Caco-2 (cell line): ENCODE results near the gene PPP2R2D. TPM values are rescaled to one million over a fixed set of nuclear protein-coding genes. Genes with fewer than 3 reads are reported as not detected.
"Not testable (repeated sequence)": the region's sequence is repeated elsewhere in the genome, so short reads cannot be mapped to it uniquely, and the experiment has no call there.

Experiments
- BruUV-seq: library from RNA; stranded (reverse); fragments of 400-500 nt; replicated peaks from 2 replicates; lab custom pipeline; 2021; lab: Mats Ljungman, UMichigan
- CTCF ChIA-PET: fragments of 300-600 bp; sonication (Branson Sonifier 250); formaldehyde crosslinking; loops from one replicate; lab custom pipeline; 2022; ENCODE audit warnings: antibody characterized with exemption; lab: Charles Lee
- POLR2A ChIA-PET: fragments of 300-600 bp; sonication (Branson Sonifier 250); formaldehyde crosslinking; loops from one replicate; lab custom pipeline; 2022; ENCODE audit warnings: antibody characterized with exemption; lab: Charles Lee
- DNase-seq, 2 experiments: peaks; one replicate each; pipeline versions ENCODE4 v3.0.0 to v3.0.0-alpha.2; 2020 to 2022
- H3K27me3 ChIP-seq: replicated peaks from 2 replicates; pipeline ENCODE4 v1.6.0; 2011; ENCODE audit warnings: low read length; ENCODE audit not compliant: control insufficient read depth, insufficient read depth
- H3K36me3 ChIP-seq: 2 replicates; pipeline ENCODE4 v1.5.1; 2011; ENCODE audit warnings: low read length; ENCODE audit not compliant: control insufficient read depth, insufficient read depth
- H3K4me1 ChIP-seq: fragments of 250-450 bp; sonication (Bioruptor Pico); 2 replicates; pipeline ENCODE4 v1.5.1; 2020; ENCODE audit warnings: mild to moderate bottlenecking
- H3K4me3 ChIP-seq: 2 replicates; pipeline ENCODE4 v1.5.1; 2011; ENCODE audit warnings: low read depth, mild to moderate bottlenecking, control low read depth, low read length
- H3K9me3 ChIP-seq: fragments of 250-450 bp; sonication (Bioruptor Pico); 2 replicates; pipeline ENCODE4 v1.5.1; 2020; ENCODE audit warnings: mild to moderate bottlenecking, moderate library complexity
- H3K27ac Mint-ChIP-seq: one replicate; pipeline ENCODE4 v1.8.0; 2022; ENCODE audit warnings: mixed read lengths; ENCODE audit not compliant: unreplicated experiment
- H3K27me3 Mint-ChIP-seq: one replicate; pipeline ENCODE4 v1.8.0; 2022; ENCODE audit warnings: mixed read lengths; ENCODE audit not compliant: insufficient read depth, unreplicated experiment
- H3K36me3 Mint-ChIP-seq: one replicate; pipeline ENCODE4 v1.8.0; 2022; ENCODE audit warnings: mild to moderate bottlenecking, mixed read lengths; ENCODE audit not compliant: insufficient read depth, unreplicated experiment
- H3K4me1 Mint-ChIP-seq: one replicate; pipeline ENCODE4 v1.8.0; 2022; ENCODE audit warnings: low read depth, mixed read lengths; ENCODE audit not compliant: unreplicated experiment
- H3K4me3 Mint-ChIP-seq: one replicate; pipeline ENCODE4 v1.8.0; 2022; ENCODE audit warnings: mild to moderate bottlenecking, moderate library complexity, mixed read lengths; ENCODE audit not compliant: unreplicated experiment
- H3K9me3 Mint-ChIP-seq: one replicate; pipeline ENCODE4 v1.8.0; 2022; ENCODE audit warnings: mixed read lengths; ENCODE audit not compliant: unreplicated experiment
- CTCF ChIP-seq, 2 experiments: fragments of 200-600 bp in 1 of 2; IDR thresholded peaks; 1 replicate in 1 of 2; 2 replicates in 1 of 2; pipeline versions ENCODE4 v1.5.1 to v1.8.0; 2011 to 2022; ENCODE audit warnings: antibody characterized with exemption in 1 of 2, control low read depth in 1 of 2, inconsistent platforms in 1 of 2, low read depth in 1 of 2, low read length in 1 of 2, mild to moderate bottlenecking in 1 of 2, moderate library complexity in 1 of 2; ENCODE audit not compliant: insufficient read depth in 1 of 2, severe bottlenecking in 1 of 2, unreplicated experiment in 1 of 2
- intact Hi-C: fragments of 100-400 bp; cut with micrococcal nuclease; formaldehyde crosslinking; loops from one replicate; pipeline ENCODE4 v1.10.0; 2022; ENCODE audit not compliant: unreplicated experiment
- total RNA-seq: library from RNA; stranded (reverse); gene quantifications from 2 replicates; pipeline ENCODE4 v1.2.3, GENCODE V29; 2022

The PPP2R2D gene
- total RNA-seq, 1 experiment from 2014 or later: 34.4 TPM

- no peaks in the 10 kb centered on the region for H3K4me1 Mint-ChIP-seq
- no peak for DNase-seq
- peak overlapping the region; percentile 78 for H3K4me3 ChIP-seq
- ChIA-PET POLR2A (no interaction called here), CTCF (no interaction called here)
- H3K27ac Mint-ChIP-seq: no peak overlapping the region
- H3K36me3 ChIP-seq: no peaks in the 10 kb centered on the region
- H3K4me3 Mint-ChIP-seq: peak overlapping the region; percentile 75
- H3K27me3 ChIP-seq: no peaks in the 10 kb centered on the region
- BruUV-seq: no TSS peak
- no peak for TF ChIP-seq CTCF (IDR thresholded peaks at IDR 0.05; ENCODE audit: insufficient read depth in 1 of 2, low read depth in 1 of 2, low read length in 1 of 2, severe bottlenecking in 1 of 2, unreplicated experiment in 1 of 2)
- no peaks in the 10 kb centered on the region for H3K9me3 ChIP-seq
- peaks cover 18% of the 10 kb centered on the region for H3K36me3 Mint-ChIP-seq
- H3K9me3 Mint-ChIP-seq: no peaks in the 10 kb centered on the region
- H3K27me3 Mint-ChIP-seq: no peaks in the 10 kb centered on the region
- intact Hi-C loops: loop anchor here (10.0 kb wide), 1 partner anchor 163 kb away; no protein-coding TSS in a partner anchor
- H3K4me1 ChIP-seq: no peaks in the 10 kb centered on the region
Measured at GRCh38 chr10:131982185-131982756, 81.5 kb downstream of the PPP2R2D start.

DNA sequence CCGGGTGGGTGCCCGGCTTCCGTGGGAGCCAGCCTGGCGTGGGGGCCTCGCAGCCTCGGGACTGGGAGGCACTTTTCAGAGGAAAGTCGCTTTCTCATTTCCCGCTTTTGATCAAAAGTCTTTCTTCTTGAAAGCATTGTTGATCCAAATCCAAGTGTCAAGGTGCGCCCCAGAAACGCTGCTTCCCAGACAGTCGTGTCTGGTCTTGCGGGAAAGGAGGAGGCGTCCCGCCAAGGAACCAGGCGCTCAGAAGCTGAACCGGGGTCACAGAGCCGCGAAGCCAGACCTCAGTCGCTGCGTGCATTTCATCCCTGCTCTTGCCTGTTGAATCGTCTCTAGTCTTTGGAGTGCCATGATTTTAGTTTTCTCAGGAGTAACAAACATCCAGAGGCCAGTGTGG lies 82.0 kb downstream of the PPP2R2D start:
- no TSS peak for BruUV-seq
- Mint-ChIP-seq H3K4me1 (no peaks in the 10 kb centered on the region), H3K27me3 (no peaks in the 10 kb centered on the region), H3K9me3 (no peaks in the 10 kb centered on the region), H3K27ac (no peak overlapping the region), H3K36me3 (peaks cover 18% of the 10 kb centered on the region), H3K4me3 (no peak overlapping the region)
- Histone ChIP-seq H3K4me3 (peak overlapping the region; percentile 78; the same call in 1 of the 2 replicates), H3K4me1 (no peaks in the 10 kb centered on the region), H3K27me3 (no peaks in the 10 kb centered on the region), H3K36me3 (no peaks in the 10 kb centered on the region), H3K9me3 (0 out of 2 replicates have a peak, but pooled peaks cover under 1% of the 10 kb centered on the region)
- ChIA-PET CTCF (no interaction called here), POLR2A (no interaction called here)
- intact Hi-C loops: loop anchor here (10.0 kb wide), 1 partner anchor 162 kb away; no protein-coding TSS in a partner anchor
- TF ChIP-seq CTCF (IDR thresholded peaks at IDR 0.05; ENCODE audit: insufficient read depth in 1 of 2, low read depth in 1 of 2, low read length in 1 of 2, severe bottlenecking in 1 of 2, unreplicated experiment in 1 of 2): no peak
- no peak for DNase-seq

GRCh38 chr10:131983780-131984179 lies 83.0 kb downstream of the PPP2R2D start:
- Mint-ChIP-seq H3K9me3 (no peaks in the 10 kb centered on the region), H3K27me3 (no peaks in the 10 kb centered on the region), H3K27ac (no peak overlapping the region), H3K4me3 (no peak overlapping the region), H3K4me1 (no peaks in the 10 kb centered on the region), H3K36me3 (peaks cover 18% of the 10 kb centered on the region)
- H3K4me3 ChIP-seq: no peak overlapping the region
- TF ChIP-seq CTCF (IDR thresholded peaks at IDR 0.05; ENCODE audit: insufficient read depth in 1 of 2, low read depth in 1 of 2, low read length in 1 of 2, severe bottlenecking in 1 of 2, unreplicated experiment in 1 of 2): no peak
- H3K4me1 ChIP-seq: no peaks in the 10 kb centered on the region
- BruUV-seq: TSS peak; percentile 40
- intact Hi-C loops: loop anchor here (10.0 kb wide), 1 partner anchor 161 kb away; no protein-coding TSS in a partner anchor
- DNase-seq: no peak
- CTCF ChIA-PET: no interaction called here
- POLR2A ChIA-PET: no interaction called here
- H3K36me3 ChIP-seq: no peaks in the 10 kb centered on the region
- no peaks in the 10 kb centered on the region for H3K27me3 ChIP-seq
- H3K9me3 ChIP-seq: peaks cover 9% of the 10 kb centered on the region; the same call in 1 of the 2 replicates

DNA sequence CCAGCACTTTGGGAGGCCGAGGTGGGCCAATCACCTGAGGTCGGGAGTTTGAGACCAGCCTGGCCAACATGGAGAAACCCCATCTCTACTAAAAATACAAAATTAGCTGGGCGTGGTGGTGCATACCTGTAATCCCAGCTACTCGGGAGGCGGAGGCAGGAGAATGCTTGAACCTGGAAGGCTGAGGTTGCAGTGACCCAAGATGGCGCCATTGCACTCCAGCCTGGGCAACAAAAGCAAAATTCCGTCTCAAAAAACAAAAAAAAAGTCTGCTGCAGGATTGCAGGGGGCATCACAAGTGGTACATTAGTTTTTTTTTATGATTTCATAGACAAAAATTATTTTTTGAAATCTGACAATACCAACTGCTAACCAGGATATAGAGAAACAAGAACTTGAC lies 86.0 kb downstream of the PPP2R2D start:
- H3K27ac Mint-ChIP-seq, H3K36me3 Mint-ChIP-seq, H3K27me3 Mint-ChIP-seq, H3K9me3 Mint-ChIP-seq, H3K9me3 ChIP-seq, H3K4me3 Mint-ChIP-seq, POLR2A ChIA-PET, DNase-seq, H3K4me1 Mint-ChIP-seq, H3K4me1 ChIP-seq, BruUV-seq, H3K27me3 ChIP-seq, CTCF ChIA-PET, H3K36me3 ChIP-seq, H3K4me3 ChIP-seq: not testable (repeated sequence)
- intact Hi-C loops: loop anchor here (10.0 kb wide), 1 partner anchor 158 kb away; no protein-coding TSS in a partner anchor

- H3K4me1 Mint-ChIP-seq, H3K4me3 Mint-ChIP-seq, POLR2A ChIA-PET, H3K4me1 ChIP-seq, BruUV-seq, CTCF ChIA-PET, H3K27me3 Mint-ChIP-seq, H3K27me3 ChIP-seq, H3K9me3 Mint-ChIP-seq, H3K36me3 ChIP-seq, DNase-seq, H3K4me3 ChIP-seq, H3K27ac Mint-ChIP-seq, H3K36me3 Mint-ChIP-seq, H3K9me3 ChIP-seq: not testable (repeated sequence)
- intact Hi-C loops: loop anchor here (10.0 kb wide), 1 partner anchor 158 kb away; no protein-coding TSS in a partner anchor
Measured at GRCh38 chr10:131987301-131987700, 86.5 kb downstream of the PPP2R2D start.
